NT2/D1 (cell line): ENCODE data around the gene PNPLA6.

Experiments
- SUZ12 ChIP-seq: IDR thresholded peaks from 2 replicates; pipeline ENCODE4 v1.6.1; 2011; ENCODE audit not compliant: insufficient read length, insufficient read depth; ENCODE audit errors: extremely low read depth
- YY1 ChIP-seq: IDR thresholded peaks from 2 replicates; pipeline ENCODE4 v1.6.1; 2011; ENCODE audit not compliant: insufficient read length, insufficient read depth
- ZNF274 ChIP-seq: IDR thresholded peaks from 2 replicates; pipeline ENCODE4 v1.6.1; 2011; ENCODE audit warnings: mild to moderate bottlenecking, low read depth, low read length

DNA sequence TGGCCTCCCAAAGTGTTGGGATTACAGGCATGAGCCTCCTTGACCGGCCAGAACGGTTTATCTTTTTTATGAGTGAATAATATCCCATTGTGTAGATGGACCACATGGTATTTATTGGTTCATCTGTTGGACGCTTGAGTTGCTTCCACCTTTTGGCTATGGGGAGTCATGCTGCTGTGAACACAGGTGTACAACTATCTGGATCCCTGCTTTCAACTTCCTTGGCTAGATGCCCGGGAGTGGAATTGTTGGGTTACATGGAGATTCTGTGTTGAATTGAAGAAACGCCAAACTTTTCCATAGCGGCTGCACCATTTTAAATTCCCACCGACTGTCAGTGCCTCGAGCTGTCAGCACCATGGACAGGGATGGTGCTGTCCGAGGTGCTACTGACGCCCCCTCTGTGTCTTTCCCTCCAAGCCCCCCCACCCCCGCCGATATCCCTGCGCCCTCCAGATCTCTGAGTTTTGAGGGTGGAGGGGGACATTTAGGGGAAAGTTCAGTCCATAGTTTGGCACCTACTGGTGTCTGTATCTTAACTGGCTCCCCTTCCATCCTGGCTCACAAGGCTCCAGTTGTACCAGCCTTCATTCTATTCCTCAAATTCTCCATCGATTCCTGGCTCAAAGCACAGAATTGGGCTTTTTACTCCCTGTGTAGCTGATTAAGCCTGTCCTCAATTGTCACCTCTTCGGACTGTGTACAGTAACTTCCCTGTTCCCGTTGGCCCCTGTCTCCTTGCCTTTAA lies 27.3 kb downstream of the PNPLA6 start:
- no peak for TF ChIP-seq SUZ12
- no peak for TF ChIP-seq ZNF274
- TF ChIP-seq YY1: no peak
